BJ (cell line): ENCODE results near the gene CLPSL2. TPM values are rescaled to one million over a fixed set of nuclear protein-coding genes. Genes with fewer than 3 reads are reported as not detected.

Source experiments
- CTCF ChIA-PET: fragments of 350-600 bp; formaldehyde crosslinking; extraction: SDS; loops from one replicate; lab custom pipeline; 2021; ENCODE audit warnings: antibody characterized with exemption, inconsistent platforms; lab: Yijun Ruan, JAX
- POLR2A ChIA-PET: fragments of 300-600 bp; sonication (Branson Sonifier 250); formaldehyde crosslinking; extraction: SDS; loops from one replicate; lab custom pipeline; 2021; ENCODE audit warnings: antibody characterized with exemption; lab: Charles Lee
- DNase-seq: peaks from one replicate; pipeline ENCODE4 v3.0.0-alpha.2; 2011; ENCODE audit warnings: low read depth
- H3K27me3 ChIP-seq: 2 replicates; pipeline ENCODE4 v1.6.0; 2011; ENCODE audit warnings: low read length; ENCODE audit not compliant: control insufficient read depth, insufficient read depth
- H3K36me3 ChIP-seq: 2 replicates; pipeline ENCODE4 v1.5.1; 2011; ENCODE audit warnings: low read length; ENCODE audit not compliant: control insufficient read depth, insufficient read depth
- H3K4me3 ChIP-seq: 2 replicates; pipeline ENCODE4 v1.5.1; 2011; ENCODE audit warnings: low read depth, mild to moderate bottlenecking, control low read depth, low read length
- polyA plus RNA-seq: library from polyadenylated mRNA; depleted of rRNA; stranded (reverse); fragments of >200 nt; gene quantifications from 2 replicates; pipeline ENCODE4 v1.2.3, GENCODE V29; 2011
- TF ChIP-seq, protein P1 (sequence below): IDR thresholded peaks from 2 replicates; pipeline ENCODE4 v1.5.1; 2011; ENCODE audit warnings: low read depth, mild to moderate bottlenecking, control low read depth, inconsistent platforms, low read length, moderate library complexity; ENCODE audit not compliant: insufficient read depth

Gene CLPSL2
- polyA plus RNA-seq, 1 experiment, result not detected

GRCh38 chr6:35795453-35796071 is 19.2 kb downstream of the CLPSL2 start:
- TF ChIP-seq, protein P1, sequence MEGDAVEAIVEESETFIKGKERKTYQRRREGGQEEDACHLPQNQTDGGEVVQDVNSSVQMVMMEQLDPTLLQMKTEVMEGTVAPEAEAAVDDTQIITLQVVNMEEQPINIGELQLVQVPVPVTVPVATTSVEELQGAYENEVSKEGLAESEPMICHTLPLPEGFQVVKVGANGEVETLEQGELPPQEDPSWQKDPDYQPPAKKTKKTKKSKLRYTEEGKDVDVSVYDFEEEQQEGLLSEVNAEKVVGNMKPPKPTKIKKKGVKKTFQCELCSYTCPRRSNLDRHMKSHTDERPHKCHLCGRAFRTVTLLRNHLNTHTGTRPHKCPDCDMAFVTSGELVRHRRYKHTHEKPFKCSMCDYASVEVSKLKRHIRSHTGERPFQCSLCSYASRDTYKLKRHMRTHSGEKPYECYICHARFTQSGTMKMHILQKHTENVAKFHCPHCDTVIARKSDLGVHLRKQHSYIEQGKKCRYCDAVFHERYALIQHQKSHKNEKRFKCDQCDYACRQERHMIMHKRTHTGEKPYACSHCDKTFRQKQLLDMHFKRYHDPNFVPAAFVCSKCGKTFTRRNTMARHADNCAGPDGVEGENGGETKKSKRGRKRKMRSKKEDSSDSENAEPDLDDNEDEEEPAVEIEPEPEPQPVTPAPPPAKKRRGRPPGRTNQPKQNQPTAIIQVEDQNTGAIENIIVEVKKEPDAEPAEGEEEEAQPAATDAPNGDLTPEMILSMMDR, result no peak
- Histone ChIP-seq H3K27me3 (peaks cover 8% of the 10 kb centered on the region), H3K36me3 (no peaks in the 10 kb centered on the region), H3K4me3 (no peak overlapping the region)
- ChIA-PET CTCF (no interaction called here), POLR2A (interaction anchor here (0.6 kb wide), 1 partner anchor 700 kb away, joined by 5 read pairs; no protein-coding TSS in a partner anchor)
- DNase-seq, result no peak

DNA sequence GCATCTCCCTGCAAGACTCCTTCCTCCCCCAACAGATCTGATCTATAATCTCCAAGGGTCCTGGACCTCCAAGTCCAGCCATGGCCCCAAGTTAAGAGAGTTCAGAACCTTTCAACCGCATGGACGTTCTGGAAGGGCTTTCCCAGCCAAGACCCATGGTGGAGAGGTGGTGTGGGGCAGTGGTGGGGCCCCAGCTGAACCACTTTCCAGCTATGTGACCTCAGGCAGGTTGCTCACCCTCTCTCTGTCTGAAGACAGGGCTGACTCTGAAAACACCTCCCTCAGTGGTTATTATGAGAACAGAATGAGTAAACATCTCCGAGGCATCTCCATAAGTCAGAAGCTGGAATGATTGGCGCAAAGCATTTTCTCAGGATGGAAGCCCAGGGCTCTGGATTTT is 19.8 kb downstream of the CLPSL2 start:
- CTCF ChIA-PET, result interaction anchor here (0.5 to 1.9 kb wide), 3 partner anchors 9 to 276 kb away, joined by 3 to 10 read pairs (median 3); no protein-coding TSS in a partner anchor
- TF ChIP-seq, protein P1, result no peak
- Histone ChIP-seq H3K27me3 (peaks cover 8% of the 10 kb centered on the region), H3K36me3 (no peaks in the 10 kb centered on the region), H3K4me3 (no peak overlapping the region)
- POLR2A ChIA-PET, result interaction anchor here (0.6 kb wide), 1 partner anchor 699 kb away, joined by 5 read pairs; no protein-coding TSS in a partner anchor
- no peak for DNase-seq

GRCh38 chr6:35797837-35798526 is 21.6 kb downstream of the CLPSL2 start:
- POLR2A ChIA-PET, result no interaction called here
- no peaks in the 10 kb centered on the region for H3K36me3 ChIP-seq
- CTCF ChIA-PET, result interaction anchor here (0.8 to 1.9 kb wide), 3 partner anchors 10 to 16 kb away, joined by 3 to 10 read pairs (median 5); no protein-coding TSS in a partner anchor
- no peak overlapping the region for H3K4me3 ChIP-seq
- peaks cover 7% of the 10 kb centered on the region for H3K27me3 ChIP-seq
- DNase-seq, result no peak
- TF ChIP-seq, protein P1, result no peak

GRCh38 chr6:35798706-35799105 is 22.3 kb downstream of the CLPSL2 start:
- CTCF ChIA-PET, result interaction anchor here (0.8 to 1.2 kb wide), 2 partner anchors 11 to 17 kb away, joined by 3 to 5 read pairs; no protein-coding TSS in a partner anchor
- H3K27me3 ChIP-seq, result peaks cover 4% of the 10 kb centered on the region
- no peak for DNase-seq
- no peaks in the 10 kb centered on the region for H3K36me3 ChIP-seq
- no peak overlapping the region for H3K4me3 ChIP-seq
- POLR2A ChIA-PET, result no interaction called here
- TF ChIP-seq, protein P1, result no peak

DNA sequence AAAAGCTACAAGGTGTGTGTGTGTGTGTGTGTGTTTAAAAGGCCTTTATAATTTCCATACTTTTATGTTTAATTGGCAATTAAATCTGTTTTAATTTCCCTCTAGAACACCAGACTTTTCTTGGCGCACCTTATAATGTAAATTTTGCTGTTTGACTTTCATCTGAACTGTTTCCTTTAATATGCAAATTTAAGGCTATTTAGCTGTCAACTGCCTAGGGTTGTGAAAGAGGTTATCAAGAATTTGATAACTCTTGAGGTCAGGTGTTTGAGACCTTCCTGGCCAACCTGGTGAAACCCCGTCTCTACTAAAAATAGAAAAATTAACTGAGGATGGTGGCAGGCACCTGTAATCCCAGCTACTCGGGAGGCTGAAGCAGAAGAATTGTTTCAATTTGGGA is 24.8 kb downstream of the CLPSL2 start:
- POLR2A ChIA-PET, result no interaction called here
- Histone ChIP-seq H3K4me3 (no peak overlapping the region), H3K27me3 (peaks cover 1% of the 10 kb centered on the region), H3K36me3 (no peaks in the 10 kb centered on the region)
- CTCF ChIA-PET, result no interaction called here
- TF ChIP-seq, protein P1, result no peak
- no peak for DNase-seq
